ENCODE results near the gene ADI1.
"Not testable (repeated sequence)": the region's sequence is repeated elsewhere in the genome, so short reads cannot be mapped to it uniquely, and the experiment has no call there.

The ADI1 gene

DNA sequence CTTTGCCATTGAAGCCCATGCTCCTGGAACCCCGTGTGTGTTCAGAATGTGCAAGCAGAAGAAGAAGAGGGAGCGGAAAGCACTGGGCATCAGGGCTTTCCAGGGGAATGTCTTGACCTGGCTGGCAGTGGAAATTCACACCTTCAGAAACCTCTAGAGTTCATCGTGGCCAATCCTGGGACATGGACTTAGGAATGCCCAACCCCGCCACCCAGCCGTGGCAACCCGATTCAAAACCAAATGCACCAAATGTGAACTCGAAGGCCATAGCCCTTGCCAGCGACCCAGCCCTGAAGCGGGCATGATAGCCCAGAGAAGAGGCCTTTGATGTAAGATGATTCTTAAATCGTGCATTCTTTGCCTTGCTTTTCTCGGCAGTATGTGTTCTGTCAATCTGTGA lies 69.4 kb downstream of the ADI1 start:
- TF ChIP-seq, protein P1, sequence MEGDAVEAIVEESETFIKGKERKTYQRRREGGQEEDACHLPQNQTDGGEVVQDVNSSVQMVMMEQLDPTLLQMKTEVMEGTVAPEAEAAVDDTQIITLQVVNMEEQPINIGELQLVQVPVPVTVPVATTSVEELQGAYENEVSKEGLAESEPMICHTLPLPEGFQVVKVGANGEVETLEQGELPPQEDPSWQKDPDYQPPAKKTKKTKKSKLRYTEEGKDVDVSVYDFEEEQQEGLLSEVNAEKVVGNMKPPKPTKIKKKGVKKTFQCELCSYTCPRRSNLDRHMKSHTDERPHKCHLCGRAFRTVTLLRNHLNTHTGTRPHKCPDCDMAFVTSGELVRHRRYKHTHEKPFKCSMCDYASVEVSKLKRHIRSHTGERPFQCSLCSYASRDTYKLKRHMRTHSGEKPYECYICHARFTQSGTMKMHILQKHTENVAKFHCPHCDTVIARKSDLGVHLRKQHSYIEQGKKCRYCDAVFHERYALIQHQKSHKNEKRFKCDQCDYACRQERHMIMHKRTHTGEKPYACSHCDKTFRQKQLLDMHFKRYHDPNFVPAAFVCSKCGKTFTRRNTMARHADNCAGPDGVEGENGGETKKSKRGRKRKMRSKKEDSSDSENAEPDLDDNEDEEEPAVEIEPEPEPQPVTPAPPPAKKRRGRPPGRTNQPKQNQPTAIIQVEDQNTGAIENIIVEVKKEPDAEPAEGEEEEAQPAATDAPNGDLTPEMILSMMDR (IDR thresholded peaks at IDR 0.05; ENCODE audit: insufficient read depth, low read length, poor library complexity, severe bottlenecking), result no peak
- no peak for DNase-seq (ENCODE audit: extremely low read depth, insufficient read length)
- Histone ChIP-seq H3K27me3 (replicated peaks; ENCODE audit: control insufficient read depth, insufficient read depth, low read length) (no peaks in the 10 kb centered on the region), H3K36me3 (ENCODE audit: control insufficient read depth, insufficient read depth, low read length) (peaks cover 27% of the 10 kb centered on the region), H3K4me3 (replicated peaks; ENCODE audit: low read depth, low read length) (no peak overlapping the region)

DNA sequence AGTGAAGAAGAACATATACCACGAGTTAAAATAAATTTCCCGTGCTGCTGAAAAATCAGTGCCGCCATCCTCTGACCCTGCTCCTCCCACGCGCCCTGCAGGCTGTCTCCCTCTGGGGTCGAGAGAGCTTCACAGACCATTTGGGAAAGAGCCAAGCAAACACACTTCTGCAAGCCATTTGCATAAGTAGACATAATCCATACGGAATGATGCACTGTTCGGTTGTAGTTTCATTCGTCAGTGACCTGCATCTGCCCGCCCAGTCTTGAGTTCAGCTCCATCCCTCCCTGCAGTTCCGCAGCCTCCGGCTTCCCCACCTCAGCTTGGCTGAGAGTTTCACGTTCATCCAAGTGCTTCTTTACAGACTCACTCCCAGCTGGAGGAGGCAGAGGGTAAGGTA lies 70.2 kb downstream of the ADI1 start:
- Histone ChIP-seq H3K27me3 (replicated peaks; ENCODE audit: control insufficient read depth, insufficient read depth, low read length) (no peaks in the 10 kb centered on the region), H3K4me3 (replicated peaks; ENCODE audit: low read depth, low read length) (no peak overlapping the region), H3K36me3 (ENCODE audit: control insufficient read depth, insufficient read depth, low read length) (peaks cover 28% of the 10 kb centered on the region)
- TF ChIP-seq, protein P1 (IDR thresholded peaks at IDR 0.05; ENCODE audit: insufficient read depth, low read length, poor library complexity, severe bottlenecking), result no peak
- no peak for DNase-seq (ENCODE audit: extremely low read depth, insufficient read length)

DNA sequence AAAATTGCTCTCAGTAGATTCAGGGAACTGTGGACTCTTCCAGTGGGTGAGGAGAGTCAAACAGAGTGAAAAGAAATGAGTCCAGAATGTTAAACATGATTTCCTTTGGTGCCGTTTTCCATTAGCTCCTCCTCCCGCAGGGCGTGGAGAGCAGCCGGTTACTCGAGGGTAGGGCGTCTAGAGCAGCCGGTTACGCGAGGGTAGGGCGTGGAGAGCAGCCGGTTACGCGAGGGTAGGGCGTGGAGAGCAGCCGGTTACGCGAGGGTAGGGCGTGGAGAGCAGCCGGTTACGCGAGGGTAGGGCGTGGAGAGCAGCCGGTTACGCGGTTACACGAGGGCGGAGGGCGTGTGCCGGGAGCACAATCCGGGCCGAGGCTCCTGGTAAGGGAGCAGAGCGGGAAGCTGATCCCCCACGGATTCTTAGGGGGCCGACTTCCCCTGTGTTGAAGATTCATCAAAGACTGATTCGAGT lies 70.9 kb downstream of the ADI1 start:
- H3K4me3 ChIP-seq (replicated peaks; ENCODE audit: low read depth, low read length); DNase-seq (ENCODE audit: extremely low read depth, insufficient read length); H3K27me3 ChIP-seq (replicated peaks; ENCODE audit: control insufficient read depth, insufficient read depth, low read length): not testable (repeated sequence)
- peaks cover 34% of the 10 kb centered on the region for H3K36me3 ChIP-seq (ENCODE audit: control insufficient read depth, insufficient read depth, low read length)

DNA sequence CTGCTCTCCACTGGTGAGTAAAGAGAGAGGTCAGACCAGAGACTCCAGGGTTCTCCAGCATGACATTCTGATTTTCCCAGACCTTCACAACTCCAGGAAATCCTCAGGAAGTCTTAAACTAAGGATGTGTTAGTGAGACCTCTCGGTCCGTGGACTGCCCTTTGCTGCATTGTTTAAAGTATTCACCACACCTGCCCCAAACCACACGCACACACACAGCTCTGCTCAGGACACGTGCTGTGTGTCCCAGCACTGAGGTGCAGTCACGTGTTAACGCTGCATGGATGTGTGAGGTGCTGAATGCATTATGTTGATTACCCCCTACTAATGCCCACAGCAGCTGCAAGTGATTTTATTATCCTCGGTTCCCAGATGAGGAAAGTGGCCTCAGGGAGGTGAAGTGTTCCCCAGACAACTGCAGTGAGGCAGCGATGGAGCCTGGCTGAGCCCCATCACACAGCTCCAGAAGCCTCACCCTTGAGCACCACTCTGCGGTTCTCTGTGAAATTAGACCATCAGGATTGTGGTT lies 71.5 kb downstream of the ADI1 start:
- Histone ChIP-seq H3K27me3 (replicated peaks; ENCODE audit: control insufficient read depth, insufficient read depth, low read length) (no peaks in the 10 kb centered on the region), H3K36me3 (ENCODE audit: control insufficient read depth, insufficient read depth, low read length) (peaks cover 33% of the 10 kb centered on the region), H3K4me3 (replicated peaks; ENCODE audit: low read depth, low read length) (no peak overlapping the region)
- no peak for DNase-seq (ENCODE audit: extremely low read depth, insufficient read length)
- TF ChIP-seq, protein P1 (IDR thresholded peaks at IDR 0.05; ENCODE audit: insufficient read depth, low read length, poor library complexity, severe bottlenecking), result no peak
